HG02870 (cell line): ENCODE results near the gene CPEB4.

ENCODE experiments used
- ATAC-seq: cut with Tn5 transposase; IDR thresholded peaks from one replicate; pipeline ENCODE4 v1.9.1; 2021; ENCODE audit warnings: mild to moderate bottlenecking, moderate library complexity; ENCODE audit not compliant: unreplicated experiment

The CPEB4 gene

GRCh38 chr5:173971681-173972345, 83.7 kb downstream of the CPEB4 start:
- ATAC-seq, result no peak

GRCh38 chr5:173972607-173972924, 84.4 kb downstream of the CPEB4 start:
- ATAC-seq, result no peak

DNA sequence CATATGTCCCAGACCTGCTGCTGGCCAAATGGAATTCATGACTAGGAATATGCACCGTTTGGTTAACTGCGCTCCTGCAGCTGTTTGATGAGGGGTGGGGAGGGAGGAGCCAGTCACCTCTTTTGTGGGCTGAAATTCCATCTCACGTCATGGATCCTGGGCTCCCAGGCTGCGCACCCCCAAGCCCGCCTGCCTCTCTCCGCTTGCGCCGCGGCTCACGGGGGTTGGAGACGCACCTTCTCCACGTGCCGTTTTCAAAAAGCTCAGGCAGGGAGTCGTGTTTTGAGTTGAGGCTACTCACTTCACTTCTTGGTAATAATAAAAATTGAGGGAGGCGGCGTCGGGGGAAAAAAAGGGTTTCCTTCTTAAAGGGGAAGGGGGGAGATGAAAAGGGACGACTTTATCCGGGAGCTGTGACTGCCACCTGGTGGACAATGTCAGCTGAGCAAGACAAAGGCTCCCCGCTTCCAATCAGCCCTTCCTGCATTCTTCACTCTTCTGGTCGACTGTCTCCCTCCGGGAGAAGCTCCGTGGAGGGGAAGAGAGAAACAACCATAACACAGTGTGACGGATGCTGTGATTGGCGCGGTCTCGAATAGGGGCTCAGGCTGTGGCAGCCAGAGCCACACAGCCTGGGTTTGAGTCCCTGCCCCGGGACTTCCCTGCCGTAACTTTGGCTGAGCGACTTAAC, 84.9 kb downstream of the CPEB4 start:
- no peak for ATAC-seq

GRCh38 chr5:173973616-173973969, 85.4 kb downstream of the CPEB4 start:
- ATAC-seq, result no peak

GRCh38 chr5:173974688-173975239, 86.6 kb downstream of the CPEB4 start:
- ATAC-seq, result no peak

- ATAC-seq, result no peak
Observed at GRCh38 chr5:173981185-173981761, 93.1 kb downstream of the CPEB4 start.

DNA sequence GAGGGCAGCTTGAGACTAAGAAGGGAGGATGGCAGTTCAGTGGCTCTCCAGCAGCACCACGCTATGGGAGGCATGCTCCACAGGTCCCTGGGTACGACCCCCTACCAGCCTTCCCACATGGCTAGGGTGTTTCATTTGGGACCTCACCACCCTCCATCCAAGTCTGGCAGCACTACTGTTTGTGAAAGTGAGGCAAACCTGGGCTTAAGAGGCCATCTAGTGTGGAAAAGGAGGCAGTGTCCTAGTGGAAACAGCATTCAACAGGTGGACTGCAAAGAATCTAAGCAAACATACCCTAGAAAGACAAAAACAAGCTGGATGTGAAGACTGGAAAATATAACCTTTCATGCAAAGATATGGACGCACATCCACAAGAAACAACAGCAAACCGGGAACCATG, 96.1 kb downstream of the CPEB4 start:
- no peak for ATAC-seq

DNA sequence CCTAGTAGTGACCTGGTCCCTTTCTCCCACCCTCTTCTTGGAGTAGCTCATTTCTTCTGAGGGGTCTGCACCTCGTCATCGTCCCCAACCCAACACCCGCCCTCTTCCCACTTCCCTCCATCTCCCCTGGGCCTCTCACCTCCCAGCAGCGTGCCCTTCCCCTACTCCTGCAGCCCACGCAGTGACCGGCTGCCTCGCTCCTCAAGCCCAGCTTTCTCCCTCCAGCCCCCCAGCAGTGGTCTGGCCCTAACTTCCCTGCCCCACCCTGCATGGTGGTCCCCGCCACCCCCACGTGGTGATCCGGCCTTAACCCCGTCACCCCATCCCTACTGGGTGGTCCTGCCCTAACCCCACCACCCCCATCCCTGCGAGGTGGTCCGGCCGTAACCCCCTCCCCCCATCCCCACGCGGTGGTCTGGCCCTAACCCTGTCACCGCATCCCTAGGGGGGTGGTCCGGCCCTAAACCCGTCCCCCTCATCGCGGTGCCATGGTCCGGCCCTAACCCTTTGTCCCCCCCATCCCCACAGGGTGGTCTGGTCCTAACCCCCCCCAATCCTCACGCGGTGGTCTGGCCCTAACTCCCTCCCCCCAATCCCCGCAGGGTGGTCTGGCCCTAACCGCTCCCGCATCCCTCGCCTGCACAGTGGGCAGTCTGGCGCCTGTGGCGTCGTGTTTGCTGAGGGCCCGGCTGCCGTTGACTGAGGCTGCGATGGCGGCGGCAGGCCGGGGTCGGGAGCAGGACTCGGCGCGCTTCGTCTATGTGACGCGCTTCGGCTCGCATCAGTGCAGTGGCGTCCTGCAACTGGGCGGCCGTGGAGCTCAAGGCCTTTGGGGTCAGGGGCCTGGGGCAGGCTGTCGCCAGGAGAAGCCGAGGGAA, 100.6 kb downstream of the CPEB4 start, which contains the start of gene C5orf47:
TSS of gene C5orf47 (plus strand) at position 617 of the 878 bp plus-strand sequence. CDS start at position 711, 94 bp downstream.
- no peak for ATAC-seq

DNA sequence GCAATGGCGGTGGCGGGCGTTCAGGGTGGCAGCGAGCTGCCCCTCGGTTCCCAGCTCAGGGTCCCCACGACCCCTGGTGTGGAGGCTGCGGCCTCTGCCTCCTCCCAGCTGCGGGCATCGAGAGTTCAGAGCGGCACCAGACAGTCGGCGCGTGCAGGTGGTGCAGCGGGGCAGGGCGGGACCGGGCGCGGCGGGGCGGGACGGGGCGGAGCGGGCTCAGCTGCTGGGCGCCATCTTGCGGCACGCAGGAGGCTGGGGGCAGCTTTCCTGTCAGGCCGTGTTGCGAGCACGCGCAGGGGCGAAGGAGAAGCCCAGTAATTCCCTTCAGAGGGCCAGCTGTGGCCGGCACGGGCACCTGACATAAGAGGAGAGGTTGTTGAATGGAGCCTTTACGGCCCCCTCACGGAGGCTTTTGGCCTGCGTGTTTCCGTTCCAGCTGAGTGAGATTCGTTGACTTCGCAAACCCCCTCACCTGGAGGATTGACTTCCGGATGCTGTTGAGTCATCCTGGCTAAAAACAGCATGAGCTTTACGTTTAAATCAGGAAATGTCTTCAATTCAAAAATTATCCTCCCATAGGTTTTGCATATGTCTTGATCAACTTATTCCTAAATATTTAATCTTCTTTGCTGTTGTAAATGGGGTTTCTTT, 101.4 kb downstream of the CPEB4 start:
- ATAC-seq, result no peak

GRCh38 chr5:173997331-173997730, 109.2 kb downstream of the CPEB4 start:
- no peak for ATAC-seq

DNA sequence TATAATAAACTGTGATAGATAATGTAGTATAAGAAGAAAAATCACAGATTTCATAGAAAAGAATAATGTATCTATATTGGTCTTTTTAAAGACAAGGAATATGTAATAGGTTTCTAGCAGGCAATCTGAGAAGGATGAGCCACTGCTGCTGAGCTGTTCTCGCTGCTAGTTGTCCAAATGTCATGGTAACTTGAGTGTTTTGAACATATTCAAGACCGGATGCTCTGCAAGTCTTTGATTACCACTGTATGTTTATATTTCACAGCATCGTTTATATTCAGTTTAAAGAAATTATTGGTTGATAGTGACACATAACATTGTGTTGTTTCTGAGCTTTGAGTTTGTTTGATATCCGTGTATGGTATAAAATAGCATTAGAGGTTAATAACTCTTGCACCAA, 110.4 kb downstream of the CPEB4 start:
- ATAC-seq, result no peak

- no peak for ATAC-seq
Observed at GRCh38 chr5:174000076-174000475, 111.9 kb downstream of the CPEB4 start.

DNA sequence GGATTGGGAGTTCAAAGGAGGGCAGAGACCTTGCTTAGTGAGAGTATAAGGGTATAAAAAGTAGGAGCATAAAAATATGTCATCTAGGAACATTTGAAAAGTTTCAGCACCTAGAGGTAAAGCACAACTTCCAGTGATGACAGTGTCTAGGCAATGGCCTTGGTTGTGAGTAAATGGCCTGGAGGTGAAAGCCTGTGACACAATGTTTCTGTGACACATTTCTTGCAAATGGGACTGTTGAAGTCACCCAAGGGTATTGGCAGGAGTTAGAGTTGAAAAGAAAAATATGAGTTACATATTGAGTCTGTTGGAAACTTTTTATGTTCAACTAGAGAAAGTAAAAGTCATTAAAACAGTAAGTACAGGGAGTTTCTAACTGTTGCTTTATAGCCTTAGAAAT, 115.6 kb downstream of the CPEB4 start:
- ATAC-seq, result no peak

DNA sequence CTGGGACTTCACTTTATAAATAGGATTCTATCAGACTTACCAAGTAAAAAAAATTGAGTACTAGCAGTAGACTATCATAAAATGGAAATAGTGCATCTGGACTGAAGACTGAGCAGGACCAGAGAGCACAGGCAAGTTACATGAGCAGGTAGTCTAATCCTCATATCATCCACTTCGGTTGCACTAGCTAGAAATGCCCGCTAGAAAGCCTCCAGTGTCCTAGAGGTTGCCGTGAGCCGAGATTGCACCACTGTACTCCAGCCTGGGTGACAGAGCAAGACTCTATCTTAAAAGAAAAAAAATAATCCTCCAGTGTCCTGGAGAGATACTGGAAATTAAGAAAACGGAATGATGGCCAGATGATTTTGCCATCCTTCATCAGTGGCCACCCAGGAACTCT, 120.8 kb downstream of the CPEB4 start:
- ATAC-seq, result no peak

- no peak for ATAC-seq
Observed at GRCh38 chr5:174010365-174010764, 122.2 kb downstream of the CPEB4 start.

DNA sequence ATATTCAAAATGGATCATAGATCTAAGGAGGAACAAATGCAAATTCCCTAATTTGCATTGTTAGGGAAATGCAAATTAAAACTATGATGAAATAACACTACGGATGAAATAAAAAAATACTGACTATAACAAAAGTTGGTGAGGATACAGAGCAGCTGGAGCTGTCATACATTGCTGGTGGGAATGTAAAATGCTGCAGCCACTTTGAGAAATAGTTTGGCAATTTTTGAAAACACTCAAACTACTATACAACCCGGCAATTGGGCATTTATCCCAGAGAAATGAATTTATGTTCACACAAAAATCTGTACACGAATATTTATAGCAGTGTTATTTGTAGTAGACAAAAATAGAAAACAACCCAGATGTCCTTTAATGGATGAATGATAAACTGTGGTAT, 123.3 kb downstream of the CPEB4 start:
- no peak for ATAC-seq
